GM21390 (cell line): Measurements from ENCODE around the gene MSH5.
"Not testable (repeated sequence)": the region's sequence is repeated elsewhere in the genome, so short reads cannot be mapped to it uniquely, and the experiment has no call there.

Experiments used
- ATAC-seq: cut with Tn5 transposase; IDR thresholded peaks from one replicate; pipeline ENCODE4 v1.9.1; 2021; ENCODE audit not compliant: unreplicated experiment

The MSH5 gene

DNA sequence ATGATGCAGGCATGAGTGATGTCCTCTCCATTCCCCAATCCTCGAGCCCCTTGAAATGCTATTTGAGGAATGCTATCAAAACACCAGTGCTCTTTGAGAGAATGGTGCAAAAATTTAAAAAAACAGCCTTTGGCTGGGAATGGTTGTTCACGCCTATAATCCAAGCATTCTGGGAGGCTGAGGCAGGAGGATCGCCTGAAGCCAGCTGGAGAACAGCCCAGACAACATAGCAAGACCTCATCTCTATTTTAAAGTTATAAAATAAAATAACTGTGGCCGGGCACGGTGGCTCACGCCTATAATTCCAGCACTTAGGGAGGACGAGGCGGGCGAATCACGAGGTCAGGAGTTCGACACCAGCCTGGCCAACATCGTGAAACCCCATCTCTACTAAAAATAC is 60.0 kb downstream of the MSH5 start:
- ATAC-seq, result no peak

GRCh38 chr6:31801031-31801927 is 61.5 kb downstream of the MSH5 start:
- not testable (repeated sequence) for ATAC-seq

GRCh38 chr6:31805939-31806469 is 66.2 kb downstream of the MSH5 start:
- ATAC-seq, result no peak

- peak; percentile 84 for ATAC-seq
Observed at GRCh38 chr6:31806470-31807272, 66.9 kb downstream of the MSH5 start, which contains the start of gene LSM2. TSS of gene LSM2 (minus strand) at chr6:31806966. CDS start at chr6:31806757, 209 bp downstream.

DNA sequence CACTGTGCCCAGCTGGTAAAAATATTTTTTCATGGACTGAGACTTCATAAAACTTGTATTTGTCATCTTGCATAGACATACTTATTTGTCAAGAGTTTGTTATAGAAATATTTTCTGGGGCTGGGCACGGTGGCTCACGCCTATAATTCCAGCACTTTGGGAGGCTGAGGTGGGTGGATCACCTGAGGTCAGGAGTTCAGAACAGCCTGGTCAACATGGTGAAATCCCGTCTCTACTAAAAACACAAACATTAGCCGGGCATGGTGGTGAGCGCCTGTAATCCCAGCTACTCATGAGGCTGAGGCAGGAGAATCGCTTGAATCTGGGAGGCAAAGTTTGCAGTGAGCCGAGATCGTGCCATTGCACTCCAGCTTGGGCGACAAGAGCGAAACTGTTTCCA is 68.8 kb downstream of the MSH5 start:
- ATAC-seq, result not testable (repeated sequence)

DNA sequence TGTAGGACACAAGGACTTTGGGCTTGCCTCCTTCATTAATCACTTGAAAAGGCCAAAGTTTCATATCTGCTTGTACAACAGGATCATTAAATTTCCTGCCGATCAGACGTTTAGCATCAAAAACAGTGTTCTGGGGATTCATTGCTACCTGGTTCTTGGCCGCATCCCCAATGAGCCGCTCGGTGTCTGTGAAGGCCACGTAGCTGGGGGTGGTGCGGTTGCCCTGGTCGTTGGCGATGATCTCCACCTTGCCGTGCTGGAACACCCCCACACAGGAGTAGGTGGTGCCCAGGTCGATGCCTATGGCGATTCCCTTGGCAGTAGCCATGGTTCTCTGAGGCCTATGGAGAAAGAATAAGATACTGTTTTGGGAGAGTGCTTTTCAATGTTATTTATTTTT is 71.8 kb downstream of the MSH5 start:
- ATAC-seq, result no peak
